Astrocyte of the hippocampus (primary cell): ENCODE data around the gene THEM5.
"Not testable (repeated sequence)": the region's sequence is repeated elsewhere in the genome, so short reads cannot be mapped to it uniquely, and the experiment has no call there.

Source experiments
- DNase-seq: peaks from one replicate; pipeline ENCODE4 v3.0.0; 2011; ENCODE audit warnings: low read depth, low spot score

Gene THEM5

DNA sequence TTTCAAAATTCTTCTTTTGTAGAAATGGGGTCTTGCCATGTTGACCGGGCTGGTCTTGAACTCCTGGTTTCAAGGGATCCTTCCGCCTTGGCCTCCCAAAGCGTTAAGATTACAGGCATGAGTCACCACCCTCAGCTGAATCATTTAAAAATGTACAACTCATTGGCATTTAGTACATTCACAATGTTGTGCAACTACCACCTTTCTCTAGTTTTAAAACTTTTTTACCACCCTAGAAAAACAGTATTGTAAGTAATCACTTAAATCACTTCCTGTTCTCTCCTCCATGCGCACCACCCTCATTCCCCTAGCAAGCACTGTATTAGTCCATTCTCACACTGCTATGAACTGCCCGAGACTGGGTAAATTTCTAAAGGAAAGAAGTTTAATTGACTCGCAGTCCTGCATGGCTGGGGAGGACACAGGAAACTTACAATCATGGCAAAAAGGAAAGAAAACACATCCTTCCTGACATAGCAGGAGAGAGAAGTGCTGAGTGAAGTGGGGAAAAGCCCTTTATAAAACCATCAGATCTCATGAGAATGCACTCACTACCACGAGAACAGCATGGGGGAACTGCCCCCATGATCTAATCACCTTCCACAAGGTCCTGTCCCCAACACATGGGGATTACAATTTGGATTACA is 14.4 kb upstream of the THEM5 start:
- peak; percentile 26 for DNase-seq

- no peak for DNase-seq
Observed at GRCh38 chr1:151867321-151867720, 13.8 kb upstream of the THEM5 start.

DNA sequence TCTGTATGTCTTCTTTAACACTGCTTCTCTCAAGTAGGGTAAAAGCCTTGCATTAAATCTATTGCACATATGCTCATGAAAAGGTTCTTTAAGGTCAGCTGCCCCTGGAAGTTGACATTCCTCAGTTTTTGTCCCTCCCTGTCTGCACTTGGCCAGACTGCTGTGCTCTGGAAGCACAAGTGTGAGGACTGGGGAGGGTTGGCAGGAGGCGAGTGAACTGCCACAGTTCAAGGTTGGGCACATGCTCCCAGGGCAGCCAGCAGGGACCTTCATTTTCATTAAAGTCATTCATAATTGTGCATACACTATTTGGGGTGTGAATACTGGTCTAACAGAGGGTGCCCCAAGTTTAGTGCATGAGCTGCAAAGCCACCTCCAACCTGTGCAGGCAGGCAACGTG is 10.9 kb upstream of the THEM5 start:
- no peak for DNase-seq

DNA sequence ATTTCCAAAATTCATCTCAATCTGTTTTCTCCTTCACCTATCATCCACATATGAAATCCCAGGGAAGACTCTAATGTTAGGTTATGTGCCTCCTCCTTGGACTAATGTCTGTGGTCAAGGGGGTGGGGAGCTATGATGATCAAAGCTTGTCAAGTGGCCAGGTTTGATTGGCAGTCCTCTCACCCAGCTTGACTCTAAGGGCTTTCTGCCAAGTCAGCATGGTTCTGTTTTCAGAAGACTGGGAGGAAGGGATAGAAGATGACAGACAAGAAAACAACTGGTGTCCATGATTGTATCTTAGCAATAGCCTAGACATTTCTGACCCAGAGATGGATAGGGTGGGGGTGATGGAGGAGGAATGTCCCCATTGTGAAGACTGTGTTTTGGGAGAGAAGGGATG is 9.1 kb upstream of the THEM5 start:
- no peak for DNase-seq

- DNase-seq, result no peak
Observed at GRCh38 chr1:151860504-151861187, 7.1 kb upstream of the THEM5 start.

GRCh38 chr1:151859891-151860293 is 6.4 kb upstream of the THEM5 start:
- DNase-seq, result no peak

DNA sequence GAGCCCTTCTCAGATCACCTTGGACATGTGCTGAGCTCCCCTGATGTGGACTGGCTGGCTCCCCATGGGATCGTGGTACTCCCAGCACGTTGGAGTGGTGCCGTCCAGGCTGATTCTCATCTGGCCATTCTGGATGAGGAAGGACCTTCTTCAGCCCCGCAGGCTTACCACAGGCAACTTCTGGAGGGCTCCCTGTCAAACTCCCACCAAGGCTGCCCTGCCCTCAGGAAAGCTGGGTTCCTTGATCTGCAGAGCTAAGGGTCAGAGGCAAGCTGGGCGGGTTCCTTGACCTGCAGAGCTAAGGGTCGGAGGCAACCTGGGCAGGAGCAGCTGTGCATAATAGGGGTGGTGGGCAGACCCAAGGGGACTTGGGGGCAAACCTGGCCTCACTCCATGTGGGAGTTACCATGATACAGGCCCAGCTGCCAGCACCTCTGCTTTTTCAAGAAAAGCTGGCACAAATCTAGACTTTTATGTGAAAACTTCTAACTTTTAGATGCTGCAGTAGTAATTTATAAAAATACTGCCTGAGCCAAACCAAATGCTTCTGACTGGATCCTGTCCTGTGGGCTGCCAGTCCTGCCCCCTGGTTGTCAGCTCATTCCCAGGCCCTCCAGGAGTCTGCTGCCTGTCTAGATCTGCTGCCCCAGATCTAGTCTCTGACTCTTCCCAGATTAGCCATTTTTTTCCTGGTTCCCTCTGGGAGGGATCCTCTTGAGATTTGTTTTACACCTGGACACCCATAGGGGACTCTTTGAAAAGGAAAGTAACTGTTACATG is 5.6 kb upstream of the THEM5 start:
- DNase-seq, result no peak

- no peak for DNase-seq
Observed at GRCh38 chr1:151858030-151858746, 4.7 kb upstream of the THEM5 start.

DNA sequence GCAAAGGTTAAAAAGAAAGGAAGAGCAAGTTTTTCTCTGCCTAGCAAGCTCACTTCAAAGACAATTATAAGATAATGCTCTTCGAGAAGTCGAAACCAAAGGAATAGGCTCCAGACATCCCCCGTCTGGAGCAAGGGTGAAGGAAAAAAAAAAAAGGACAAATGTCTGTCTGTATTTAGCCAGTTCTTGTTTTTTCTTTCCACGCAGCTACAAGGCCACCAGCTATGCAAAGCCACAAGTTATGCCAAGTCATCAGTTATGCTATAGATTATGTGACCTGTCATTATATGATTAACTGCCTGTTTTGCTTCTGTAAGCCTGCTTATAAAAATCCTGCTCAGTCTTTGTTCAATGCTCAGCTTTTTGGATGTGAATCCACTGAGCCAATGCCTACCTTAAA is 2.4 kb upstream of the THEM5 start:
- no peak for DNase-seq

DNA sequence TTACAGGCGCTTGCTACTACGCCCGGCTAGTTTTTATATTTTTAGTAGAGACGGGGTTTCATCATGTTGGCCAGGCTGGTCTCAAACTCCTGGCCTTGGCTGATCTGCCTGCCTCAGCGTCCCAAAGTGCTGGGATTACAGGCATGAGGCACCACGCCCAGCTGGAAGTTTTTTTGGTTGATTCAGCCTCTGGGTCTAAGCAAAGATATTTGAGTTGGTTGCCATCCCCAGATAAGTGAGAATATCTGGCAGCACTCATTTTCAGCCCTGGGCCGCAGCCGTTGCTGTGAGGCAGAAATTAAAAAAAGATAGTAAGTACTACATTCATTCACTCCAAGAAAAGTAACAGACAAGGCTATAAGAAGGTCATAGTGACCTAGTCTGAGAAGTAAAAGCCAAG is 2.0 kb upstream of the THEM5 start:
- not testable (repeated sequence) for DNase-seq

GRCh38 chr1:151854658-151855057 is 1.1 kb upstream of the THEM5 start:
- no peak for DNase-seq

DNA sequence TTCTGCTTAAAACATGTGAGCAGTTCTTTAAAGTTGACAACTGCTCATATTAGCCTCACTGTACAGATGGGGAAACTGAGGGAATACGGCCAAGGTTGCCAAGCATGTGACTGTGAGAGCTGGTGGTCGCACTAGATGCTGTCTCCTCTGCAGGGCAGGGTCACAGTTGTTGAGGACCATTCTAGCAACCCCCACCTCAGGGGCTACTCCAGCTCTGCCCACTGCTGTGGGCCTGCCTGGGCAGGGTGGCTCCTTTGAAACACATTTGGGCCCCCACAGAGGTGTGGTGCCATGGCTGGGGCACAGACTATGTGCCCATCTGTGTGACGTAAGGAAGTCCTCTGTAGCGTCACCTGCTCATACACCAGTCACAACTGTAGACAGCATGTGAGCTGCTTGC is 779 bp downstream of the THEM5 start:
- no peak for DNase-seq

DNA sequence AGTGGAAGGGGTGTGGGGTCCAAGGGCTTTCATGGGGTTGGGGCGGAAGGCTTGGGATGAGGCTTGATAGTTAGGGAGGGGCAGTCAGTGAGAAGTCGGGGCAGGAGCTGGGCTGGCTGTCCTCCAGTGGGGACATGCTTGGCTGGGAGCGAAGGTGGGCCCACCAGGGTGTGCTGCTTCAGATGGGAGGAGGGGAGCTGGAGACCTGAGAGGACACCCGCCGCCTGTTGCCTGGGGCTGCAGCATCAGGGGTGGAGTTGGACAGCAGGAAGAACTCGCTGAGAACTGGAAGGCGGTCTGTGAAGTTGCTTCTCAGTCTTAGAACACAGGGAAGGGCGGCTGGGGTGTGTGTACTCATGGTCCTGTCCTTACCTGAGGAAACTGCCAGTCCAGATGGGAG is 1.6 kb downstream of the THEM5 start:
- DNase-seq, result no peak

- DNase-seq, result no peak
Observed at GRCh38 chr1:151849871-151850270, 3.6 kb downstream of the THEM5 start.

GRCh38 chr1:151849126-151849525 is 4.4 kb downstream of the THEM5 start:
- DNase-seq, result no peak

DNA sequence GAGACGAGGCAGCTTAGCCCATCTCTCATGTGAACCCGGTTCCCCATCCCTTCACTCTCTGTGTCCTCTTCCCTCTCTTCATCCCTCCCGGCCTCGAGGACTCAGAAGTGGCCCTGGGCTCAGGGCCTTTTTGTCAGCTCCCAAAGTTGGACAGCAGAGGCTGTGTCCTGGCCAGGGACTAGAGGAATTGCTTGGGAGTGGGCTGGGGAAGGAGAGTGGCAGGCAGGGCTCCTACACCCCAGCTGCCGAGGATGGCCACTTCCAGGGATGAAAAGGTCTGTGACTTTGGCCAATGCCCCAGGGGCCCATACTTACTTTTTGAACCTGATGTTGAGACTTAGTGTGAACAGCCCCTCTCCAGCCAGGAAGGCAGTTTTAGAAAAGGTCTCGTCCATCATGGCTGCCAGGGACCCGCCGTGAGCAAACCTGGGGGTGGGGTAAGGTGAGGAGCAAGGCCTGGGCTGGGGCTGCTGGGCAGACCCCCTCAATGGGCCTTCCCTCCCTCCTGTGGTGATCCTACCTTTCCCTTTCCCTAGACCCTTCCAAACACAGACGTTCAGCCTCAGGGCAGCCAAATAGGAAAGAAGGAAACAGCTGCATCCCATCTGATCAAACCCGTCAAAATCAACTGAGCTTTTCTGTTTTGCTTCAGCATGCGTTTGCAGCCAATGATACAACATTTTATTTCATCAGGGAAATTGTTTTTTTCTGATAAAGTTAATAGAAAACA is 5.5 kb downstream of the THEM5 start:
- DNase-seq, result no peak

DNA sequence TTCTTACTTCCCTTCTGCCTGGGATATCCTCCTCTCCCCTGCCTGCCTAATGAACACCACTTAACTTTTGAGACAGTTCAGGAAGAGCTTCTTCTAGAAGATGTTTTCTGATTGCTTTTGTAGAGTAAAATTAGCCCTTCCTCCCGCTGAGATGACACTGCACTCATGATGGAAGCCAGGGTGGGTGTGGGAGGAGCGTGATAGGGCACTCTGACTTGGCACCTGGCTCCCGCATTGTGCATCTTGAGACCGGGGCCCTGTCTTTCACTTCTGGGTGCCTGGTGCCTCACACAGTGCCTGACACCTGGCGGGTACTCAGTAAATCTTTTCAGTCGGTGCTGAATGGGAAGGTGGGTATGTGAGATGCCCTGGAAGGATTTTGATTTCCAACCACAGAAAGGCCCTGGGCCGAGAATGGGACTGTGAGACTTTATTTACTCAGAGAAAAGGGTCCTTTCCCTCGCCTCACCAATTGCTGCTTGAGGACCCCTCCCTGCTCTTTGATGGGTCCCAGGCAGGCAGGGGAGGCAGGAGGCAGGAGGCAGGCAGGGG is 6.8 kb downstream of the THEM5 start:
- no peak for DNase-seq

GRCh38 chr1:151846062-151846568 is 7.4 kb downstream of the THEM5 start:
- peak; percentile 66 for DNase-seq

DNA sequence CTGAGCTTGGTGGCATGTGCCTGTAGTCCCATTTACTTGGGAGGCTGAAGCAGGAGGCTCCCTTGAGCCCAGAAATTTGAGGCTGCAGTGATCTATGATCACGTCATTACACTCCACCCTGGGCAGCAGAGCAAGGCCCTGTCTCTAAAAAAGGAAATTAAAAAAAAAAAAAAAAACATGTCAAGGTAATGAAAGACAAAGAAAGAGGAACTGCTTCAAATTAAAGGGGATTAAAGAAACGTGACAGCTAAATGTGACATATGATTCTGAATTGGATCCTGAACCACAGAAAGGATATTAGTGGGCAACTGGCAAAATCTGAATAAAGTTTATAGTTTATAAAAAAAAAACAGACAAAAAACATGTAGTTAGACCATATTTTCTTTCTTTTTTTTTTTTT is 10.1 kb downstream of the THEM5 start:
- no peak for DNase-seq

- peak; percentile 84 for DNase-seq
Observed at GRCh38 chr1:151841141-151841540, 12.4 kb downstream of the THEM5 start.

GRCh38 chr1:151840421-151840820 is 13.1 kb downstream of the THEM5 start:
- no peak for DNase-seq
